ENCODE results near the gene ZGPAT. TPM values are rescaled to one million over a fixed set of nuclear protein-coding genes. Genes with fewer than 3 reads are reported as not detected.

The ZGPAT gene
- polyA plus RNA-seq, 1 donor from 2014 or later = 60.8 TPM

DNA sequence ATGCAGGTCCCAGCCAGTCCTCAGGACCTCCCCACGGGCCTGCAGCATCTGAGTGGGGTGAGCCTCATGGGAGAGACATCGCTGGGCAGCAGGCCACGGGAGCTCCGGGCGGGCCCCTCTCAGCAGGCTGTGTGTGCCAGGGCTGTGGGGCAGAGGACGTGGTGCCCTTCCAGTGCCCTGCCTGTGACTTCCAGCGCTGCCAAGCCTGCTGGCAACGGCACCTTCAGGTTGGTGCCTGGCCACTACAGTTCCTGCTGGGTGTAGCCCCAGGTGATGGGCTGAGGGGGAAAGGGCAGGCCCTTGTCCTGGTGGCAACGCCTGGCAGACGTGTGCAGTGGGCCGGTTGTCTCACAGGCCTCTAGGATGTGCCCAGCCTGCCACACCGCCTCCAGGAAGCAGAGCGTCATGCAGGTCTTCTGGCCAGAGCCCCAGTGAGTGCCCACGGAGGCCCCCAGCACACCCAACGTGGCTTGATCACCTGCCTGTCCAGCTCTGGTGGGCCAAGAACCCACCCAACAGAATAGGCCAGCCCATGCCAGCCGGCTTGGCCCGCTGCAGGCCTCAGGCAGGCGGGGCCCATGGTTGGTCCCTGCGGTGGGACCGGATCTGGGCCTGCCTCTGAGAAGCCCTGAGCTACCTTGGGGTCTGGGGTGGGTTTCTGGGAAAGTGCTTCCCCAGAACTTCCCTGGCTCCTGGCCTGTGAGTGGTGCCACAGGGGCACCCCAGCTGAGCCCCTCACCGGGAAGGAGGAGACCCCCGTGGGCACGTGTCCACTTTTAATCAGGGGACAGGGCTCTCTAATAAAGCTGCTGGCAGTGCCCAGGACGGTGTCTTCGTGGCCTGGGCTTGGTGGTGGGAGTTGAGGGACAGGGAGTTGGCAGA lies 12.2 kb upstream of the ZGPAT start:
- Histone ChIP-seq H2AFZ (ENCODE audit: low read depth, low read length) (no peak overlapping the region), H3K27ac (ENCODE audit: low read length) (no peak overlapping the region), H3K4me3 (ENCODE audit: low read length) (no peak overlapping the region), H3K9ac (ENCODE audit: low read length) (no peak overlapping the region), H3K4me2 (ENCODE audit: low read length) (no peak overlapping the region), H3K79me2 (replicated peaks; ENCODE audit: insufficient read depth, low read length) (no peaks in the 10 kb centered on the region), H3K9me2 (ENCODE audit: insufficient read depth, low read length) (no peaks in the 10 kb centered on the region), H3K9me3 (ENCODE audit: low read length) (no peaks in the 10 kb centered on the region), H3K27me3 (ENCODE audit: insufficient read depth, low read depth, low read length) (no peaks in the 10 kb centered on the region), H3K36me3 (ENCODE audit: insufficient read depth, low read length) (no peaks in the 10 kb centered on the region), H4K20me1 (ENCODE audit: insufficient read depth) (no peaks in the 10 kb centered on the region), H3F3A (ENCODE audit: insufficient read depth, low read length, poor library complexity, severe bottlenecking) (no peaks in the 10 kb centered on the region)
- TF ChIP-seq EP300 (conservative IDR thresholded peaks at IDR 0.05; ENCODE audit: poor library complexity, severe bottlenecking) (no peak), POLR2AphosphoS5 (IDR thresholded peaks at IDR 0.05) (no peak)

DNA sequence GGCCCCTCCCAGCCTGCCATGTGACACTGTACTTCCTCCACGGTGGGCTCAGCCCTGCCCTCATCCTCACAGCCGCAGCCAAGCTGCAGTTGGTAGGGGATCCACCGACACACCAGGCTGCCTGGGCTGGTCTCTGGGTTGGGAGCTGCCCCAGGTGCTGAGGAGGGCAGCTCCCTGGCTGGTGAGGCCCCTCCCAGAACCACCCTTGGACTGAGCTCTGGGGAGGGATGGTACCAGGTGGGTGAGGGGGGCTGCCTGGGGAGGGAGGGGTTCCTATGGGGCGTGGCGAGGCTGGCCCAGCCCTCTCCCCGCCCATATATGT lies 11.6 kb upstream of the ZGPAT start:
- H3K79me2 ChIP-seq (replicated peaks; ENCODE audit: insufficient read depth, low read length) = no peaks in the 10 kb centered on the region
- H3K27ac ChIP-seq (ENCODE audit: low read length) = no peak overlapping the region
- no peak overlapping the region for H3K4me2 ChIP-seq (ENCODE audit: low read length)
- no peak overlapping the region for H3K4me3 ChIP-seq (ENCODE audit: low read length)
- no peaks in the 10 kb centered on the region for H3K27me3 ChIP-seq (ENCODE audit: insufficient read depth, low read depth, low read length)
- no peaks in the 10 kb centered on the region for H3K36me3 ChIP-seq (ENCODE audit: insufficient read depth, low read length)
- no peaks in the 10 kb centered on the region for H4K20me1 ChIP-seq (ENCODE audit: insufficient read depth)
- no peaks in the 10 kb centered on the region for H3K9me3 ChIP-seq (ENCODE audit: low read length)
- no peak overlapping the region for H2AFZ ChIP-seq (ENCODE audit: low read depth, low read length)
- H3K9me2 ChIP-seq (ENCODE audit: insufficient read depth, low read length) = no peaks in the 10 kb centered on the region
- TF ChIP-seq, protein P1, sequence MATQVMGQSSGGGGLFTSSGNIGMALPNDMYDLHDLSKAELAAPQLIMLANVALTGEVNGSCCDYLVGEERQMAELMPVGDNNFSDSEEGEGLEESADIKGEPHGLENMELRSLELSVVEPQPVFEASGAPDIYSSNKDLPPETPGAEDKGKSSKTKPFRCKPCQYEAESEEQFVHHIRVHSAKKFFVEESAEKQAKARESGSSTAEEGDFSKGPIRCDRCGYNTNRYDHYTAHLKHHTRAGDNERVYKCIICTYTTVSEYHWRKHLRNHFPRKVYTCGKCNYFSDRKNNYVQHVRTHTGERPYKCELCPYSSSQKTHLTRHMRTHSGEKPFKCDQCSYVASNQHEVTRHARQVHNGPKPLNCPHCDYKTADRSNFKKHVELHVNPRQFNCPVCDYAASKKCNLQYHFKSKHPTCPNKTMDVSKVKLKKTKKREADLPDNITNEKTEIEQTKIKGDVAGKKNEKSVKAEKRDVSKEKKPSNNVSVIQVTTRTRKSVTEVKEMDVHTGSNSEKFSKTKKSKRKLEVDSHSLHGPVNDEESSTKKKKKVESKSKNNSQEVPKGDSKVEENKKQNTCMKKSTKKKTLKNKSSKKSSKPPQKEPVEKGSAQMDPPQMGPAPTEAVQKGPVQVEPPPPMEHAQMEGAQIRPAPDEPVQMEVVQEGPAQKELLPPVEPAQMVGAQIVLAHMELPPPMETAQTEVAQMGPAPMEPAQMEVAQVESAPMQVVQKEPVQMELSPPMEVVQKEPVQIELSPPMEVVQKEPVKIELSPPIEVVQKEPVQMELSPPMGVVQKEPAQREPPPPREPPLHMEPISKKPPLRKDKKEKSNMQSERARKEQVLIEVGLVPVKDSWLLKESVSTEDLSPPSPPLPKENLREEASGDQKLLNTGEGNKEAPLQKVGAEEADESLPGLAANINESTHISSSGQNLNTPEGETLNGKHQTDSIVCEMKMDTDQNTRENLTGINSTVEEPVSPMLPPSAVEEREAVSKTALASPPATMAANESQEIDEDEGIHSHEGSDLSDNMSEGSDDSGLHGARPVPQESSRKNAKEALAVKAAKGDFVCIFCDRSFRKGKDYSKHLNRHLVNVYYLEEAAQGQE (IDR thresholded peaks at IDR 0.05; ENCODE audit: borderline replicate concordance) = no peak
- no peak for TF ChIP-seq MXI1 (conservative IDR thresholded peaks at IDR 0.05; ENCODE audit: poor library complexity, severe bottlenecking)
- no peak for TF ChIP-seq TAF1 (IDR thresholded peaks at IDR 0.05; ENCODE audit: low read depth)
- TF ChIP-seq RAD21 (conservative IDR thresholded peaks at IDR 0.05) = no peak
- TF ChIP-seq EZH2 (IDR thresholded peaks at IDR 0.05; ENCODE audit: borderline replicate concordance, insufficient read depth, low read length, poor library complexity, severe bottlenecking) = no peak
- no peak for TF ChIP-seq SMC3 (conservative IDR thresholded peaks at IDR 0.05; ENCODE audit: poor library complexity)
- TF ChIP-seq EP300 (conservative IDR thresholded peaks at IDR 0.05; ENCODE audit: poor library complexity, severe bottlenecking) = no peak
- no peak for TF ChIP-seq POLR2AphosphoS5 (IDR thresholded peaks at IDR 0.05)
- TF ChIP-seq, protein P2, sequence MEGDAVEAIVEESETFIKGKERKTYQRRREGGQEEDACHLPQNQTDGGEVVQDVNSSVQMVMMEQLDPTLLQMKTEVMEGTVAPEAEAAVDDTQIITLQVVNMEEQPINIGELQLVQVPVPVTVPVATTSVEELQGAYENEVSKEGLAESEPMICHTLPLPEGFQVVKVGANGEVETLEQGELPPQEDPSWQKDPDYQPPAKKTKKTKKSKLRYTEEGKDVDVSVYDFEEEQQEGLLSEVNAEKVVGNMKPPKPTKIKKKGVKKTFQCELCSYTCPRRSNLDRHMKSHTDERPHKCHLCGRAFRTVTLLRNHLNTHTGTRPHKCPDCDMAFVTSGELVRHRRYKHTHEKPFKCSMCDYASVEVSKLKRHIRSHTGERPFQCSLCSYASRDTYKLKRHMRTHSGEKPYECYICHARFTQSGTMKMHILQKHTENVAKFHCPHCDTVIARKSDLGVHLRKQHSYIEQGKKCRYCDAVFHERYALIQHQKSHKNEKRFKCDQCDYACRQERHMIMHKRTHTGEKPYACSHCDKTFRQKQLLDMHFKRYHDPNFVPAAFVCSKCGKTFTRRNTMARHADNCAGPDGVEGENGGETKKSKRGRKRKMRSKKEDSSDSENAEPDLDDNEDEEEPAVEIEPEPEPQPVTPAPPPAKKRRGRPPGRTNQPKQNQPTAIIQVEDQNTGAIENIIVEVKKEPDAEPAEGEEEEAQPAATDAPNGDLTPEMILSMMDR (IDR thresholded peaks at IDR 0.05; ENCODE audit: poor library complexity, severe bottlenecking) = no peak
- no peaks in the 10 kb centered on the region for H3F3A ChIP-seq (ENCODE audit: insufficient read depth, low read length, poor library complexity, severe bottlenecking)
- H3K9ac ChIP-seq (ENCODE audit: low read length) = no peak overlapping the region
